ENCODE results near the gene LYPD6B. TPM values are rescaled to one million over a fixed set of nuclear protein-coding genes. Genes with fewer than 3 reads are reported as not detected.

The LYPD6B gene
- total and polyA plus RNA-seq, 9 donors, result 0.17 to 17.0 (median 1.2) TPM; not detected in 2

DNA sequence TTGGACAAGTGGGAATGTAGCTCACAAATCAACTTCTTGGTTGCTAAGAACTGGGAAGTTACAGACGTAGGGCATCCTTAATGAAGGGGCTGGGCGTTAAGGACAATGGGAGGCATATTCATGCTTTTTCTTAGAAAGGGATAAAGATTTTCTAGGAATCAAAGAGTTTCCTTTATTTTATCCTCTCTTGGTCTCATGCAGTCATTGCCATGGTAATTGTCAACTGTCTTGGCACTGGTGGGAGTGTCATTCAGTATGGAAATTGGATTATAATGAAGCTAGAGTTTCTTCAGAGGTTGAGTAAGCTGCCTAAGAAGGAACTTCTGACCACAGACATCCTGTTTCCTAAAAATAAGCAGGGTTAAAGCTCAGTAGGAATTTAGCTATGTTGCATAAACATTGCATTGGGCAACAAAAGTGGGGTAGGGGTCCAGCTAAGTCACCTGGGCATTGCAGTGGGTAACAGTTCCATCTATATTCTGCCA lies 114.0 kb downstream of the LYPD6B start:
- Histone ChIP-seq H3K9me3 (no peaks in the 10 kb centered on the region), H3K27me3 (no peaks in the 10 kb centered on the region), H3K4me1 (ENCODE audit: insufficient read depth) (no peaks in the 10 kb centered on the region), H3K36me3 (no peaks in the 10 kb centered on the region), H3K27ac (no peak overlapping the region), H3K4me3 (no peak overlapping the region)
- intact Hi-C loops (cut with DNase I), result no loop called here
- DNase-seq, result no peak
- TF ChIP-seq, protein P1, sequence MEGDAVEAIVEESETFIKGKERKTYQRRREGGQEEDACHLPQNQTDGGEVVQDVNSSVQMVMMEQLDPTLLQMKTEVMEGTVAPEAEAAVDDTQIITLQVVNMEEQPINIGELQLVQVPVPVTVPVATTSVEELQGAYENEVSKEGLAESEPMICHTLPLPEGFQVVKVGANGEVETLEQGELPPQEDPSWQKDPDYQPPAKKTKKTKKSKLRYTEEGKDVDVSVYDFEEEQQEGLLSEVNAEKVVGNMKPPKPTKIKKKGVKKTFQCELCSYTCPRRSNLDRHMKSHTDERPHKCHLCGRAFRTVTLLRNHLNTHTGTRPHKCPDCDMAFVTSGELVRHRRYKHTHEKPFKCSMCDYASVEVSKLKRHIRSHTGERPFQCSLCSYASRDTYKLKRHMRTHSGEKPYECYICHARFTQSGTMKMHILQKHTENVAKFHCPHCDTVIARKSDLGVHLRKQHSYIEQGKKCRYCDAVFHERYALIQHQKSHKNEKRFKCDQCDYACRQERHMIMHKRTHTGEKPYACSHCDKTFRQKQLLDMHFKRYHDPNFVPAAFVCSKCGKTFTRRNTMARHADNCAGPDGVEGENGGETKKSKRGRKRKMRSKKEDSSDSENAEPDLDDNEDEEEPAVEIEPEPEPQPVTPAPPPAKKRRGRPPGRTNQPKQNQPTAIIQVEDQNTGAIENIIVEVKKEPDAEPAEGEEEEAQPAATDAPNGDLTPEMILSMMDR (IDR thresholded peaks at IDR 0.05), result no peak
- TF ChIP-seq EP300 (IDR thresholded peaks at IDR 0.05) (no peak), POLR2A (IDR thresholded peaks at IDR 0.05) (no peak)
- WGBS, 3 donors, result 35 to 62% (median 38%) methylated on average over 2 of the region's 2 CpGs

- H3K9me3 ChIP-seq, result no peaks in the 10 kb centered on the region
- H3K27ac ChIP-seq, result no peak overlapping the region
- no peaks in the 10 kb centered on the region for H3K4me1 ChIP-seq (ENCODE audit: insufficient read depth)
- TF ChIP-seq, protein P1 (IDR thresholded peaks at IDR 0.05), result no peak
- TF ChIP-seq EP300 (IDR thresholded peaks at IDR 0.05) (no peak), POLR2A (IDR thresholded peaks at IDR 0.05) (no peak)
- H3K36me3 ChIP-seq, result no peaks in the 10 kb centered on the region
- intact Hi-C loops (cut with DNase I), result loop anchor here in 1 of 4 donors (5.0 kb wide), 1 partner anchor 278 kb away; the partner anchor contains the start of gene KIF5C
- WGBS, 3 donors, result 77 to 89% (median 82%) methylated on average over 4 of the region's 4 CpGs
- H3K27me3 ChIP-seq, result no peaks in the 10 kb centered on the region
- no peak for DNase-seq
- no peak overlapping the region for H3K4me3 ChIP-seq
Observed at GRCh38 chr2:149155196-149155969, 116.9 kb downstream of the LYPD6B start.

GRCh38 chr2:149155988-149156387 lies 117.5 kb downstream of the LYPD6B start:
- 79 to 82% (median 80%) methylated on average over 2 of the region's 2 CpGs for WGBS, 3 donors
- Histone ChIP-seq H3K27me3 (no peaks in the 10 kb centered on the region), H3K27ac (no peak overlapping the region), H3K9me3 (no peaks in the 10 kb centered on the region), H3K4me3 (no peak overlapping the region), H3K4me1 (ENCODE audit: insufficient read depth) (no peaks in the 10 kb centered on the region), H3K36me3 (no peaks in the 10 kb centered on the region)
- no peak for DNase-seq
- intact Hi-C loops (cut with DNase I), result loop anchor here in 1 of 4 donors (5.0 kb wide), 1 partner anchor 279 kb away; the partner anchor contains the start of gene KIF5C
- no peak for TF ChIP-seq EP300 (IDR thresholded peaks at IDR 0.05)
- TF ChIP-seq, protein P1 (IDR thresholded peaks at IDR 0.05), result no peak
- no peak for TF ChIP-seq POLR2A (IDR thresholded peaks at IDR 0.05)

DNA sequence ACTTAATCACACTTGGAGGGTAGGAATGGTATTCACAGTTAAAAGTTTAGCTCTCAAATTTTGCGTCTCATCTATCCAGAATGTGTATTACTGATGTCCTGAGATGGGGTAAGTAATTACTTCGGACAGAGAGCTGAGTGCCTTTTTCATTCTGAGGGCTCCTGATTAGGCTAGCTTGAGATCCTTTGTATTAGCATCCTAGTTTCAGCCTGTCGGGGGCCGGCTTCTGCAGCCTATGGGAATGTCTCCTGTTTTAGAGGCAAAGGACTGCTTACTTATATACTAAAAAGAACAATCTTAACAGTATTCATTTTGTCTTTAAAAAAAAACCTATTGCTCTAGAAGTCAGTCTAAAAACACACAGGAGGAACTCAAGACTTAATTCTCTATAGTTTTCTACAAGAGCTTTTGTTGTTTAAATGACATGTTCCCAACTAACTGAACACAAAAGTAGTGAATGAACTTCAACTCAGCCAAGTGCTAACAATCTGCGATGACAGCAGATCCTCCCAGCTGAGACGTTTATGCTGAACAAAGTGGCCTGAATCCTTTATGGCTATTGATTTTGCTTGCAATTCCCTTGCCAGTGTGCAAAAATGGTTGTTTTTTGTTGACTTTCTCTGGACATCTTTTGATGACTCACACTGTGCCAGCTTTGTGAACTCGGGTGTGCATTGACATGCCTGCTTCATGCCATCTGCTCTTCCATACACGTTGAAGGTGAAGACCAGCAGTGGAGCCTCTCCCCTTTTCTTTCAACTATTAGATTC lies 118.7 kb downstream of the LYPD6B start:
- no peak for DNase-seq
- H3K27me3 ChIP-seq, result no peaks in the 10 kb centered on the region
- H3K36me3 ChIP-seq, result no peaks in the 10 kb centered on the region
- 74 to 77% (median 76%) methylated on average over 8 of the region's 8 CpGs for WGBS, 3 donors
- H3K9me3 ChIP-seq, result no peaks in the 10 kb centered on the region
- no peaks in the 10 kb centered on the region for H3K4me1 ChIP-seq (ENCODE audit: insufficient read depth)
- no peak for TF ChIP-seq EP300 (IDR thresholded peaks at IDR 0.05)
- TF ChIP-seq, protein P1 (IDR thresholded peaks at IDR 0.05), result no peak
- no peak for TF ChIP-seq POLR2A (IDR thresholded peaks at IDR 0.05)
- intact Hi-C loops (cut with DNase I), result loop anchor here in 1 of 4 donors (5.0 kb wide), 1 partner anchor 280 kb away; the partner anchor contains the start of gene KIF5C
- no peak overlapping the region for H3K27ac ChIP-seq
- no peak overlapping the region for H3K4me3 ChIP-seq

Data from ovary (tissue), 9 donors.